ENCODE measurements around the gene GALNT12.

GALNT12 gene

GRCh38 chr9:98834386-98834785 lies 26.9 kb downstream of the GALNT12 start:
- no peak for DNase-seq

GRCh38 chr9:98836206-98836605 lies 28.7 kb downstream of the GALNT12 start:
- no peak for DNase-seq

GRCh38 chr9:98837516-98837915 lies 30.0 kb downstream of the GALNT12 start:
- DNase-seq, result no peak

- DNase-seq, result no peak
These were observed 30.8 kb downstream of the GALNT12 start for GRCh38 chr9:98838155-98838867.

- no peak for DNase-seq
These were observed 31.5 kb downstream of the GALNT12 start for GRCh38 chr9:98838868-98839565.

GRCh38 chr9:98839724-98840123 lies 32.3 kb downstream of the GALNT12 start:
- no peak for DNase-seq

GRCh38 chr9:98842510-98842909 lies 35.0 kb downstream of the GALNT12 start:
- no peak for DNase-seq

GRCh38 chr9:98846081-98846480 lies 38.6 kb downstream of the GALNT12 start:
- DNase-seq, result no peak

GRCh38 chr9:98846879-98847278 lies 39.4 kb downstream of the GALNT12 start:
- DNase-seq, result no peak

GRCh38 chr9:98848450-98849149 lies 41.1 kb downstream of the GALNT12 start:
- DNase-seq, result peak; percentile 92

GRCh38 chr9:98849563-98849962 lies 42.1 kb downstream of the GALNT12 start:
- DNase-seq, result no peak

- DNase-seq, result no peak
These were observed 43.6 kb downstream of the GALNT12 start for GRCh38 chr9:98850851-98851729.

- DNase-seq, result peak; percentile 43
These were observed 44.4 kb downstream of the GALNT12 start for GRCh38 chr9:98851730-98852459.

- DNase-seq, result no peak
These were observed 44.9 kb downstream of the GALNT12 start for GRCh38 chr9:98852460-98852734.

GRCh38 chr9:98852961-98853360 lies 45.5 kb downstream of the GALNT12 start:
- DNase-seq, result no peak

GRCh38 chr9:98854266-98854665 lies 46.8 kb downstream of the GALNT12 start:
- DNase-seq, result peak; percentile 31

GRCh38 chr9:98855592-98855991 lies 48.1 kb downstream of the GALNT12 start:
- no peak for DNase-seq

- no peak for DNase-seq
These were observed 49.5 kb downstream of the GALNT12 start for GRCh38 chr9:98856982-98857381.

GRCh38 chr9:98859941-98860340 lies 52.5 kb downstream of the GALNT12 start:
- DNase-seq, result no peak

GRCh38 chr9:98860871-98861293 lies 53.4 kb downstream of the GALNT12 start:
- peak; percentile 35 for DNase-seq

GRCh38 chr9:98861781-98862504 lies 54.5 kb downstream of the GALNT12 start:
- peak; percentile 92 for DNase-seq

GRCh38 chr9:98862936-98863335 lies 55.5 kb downstream of the GALNT12 start:
- DNase-seq, result no peak
